Fibroblast of skin of scalp (primary cell): Measurements from ENCODE around the gene ADSS1.
A peak's percentile ranks its signal among the peaks of the same experiment; 100 is the strongest.

Source experiments
- DNase-seq: peaks from one replicate; pipeline ENCODE4 v3.0.0-alpha.2; 2013

ADSS1 gene

DNA sequence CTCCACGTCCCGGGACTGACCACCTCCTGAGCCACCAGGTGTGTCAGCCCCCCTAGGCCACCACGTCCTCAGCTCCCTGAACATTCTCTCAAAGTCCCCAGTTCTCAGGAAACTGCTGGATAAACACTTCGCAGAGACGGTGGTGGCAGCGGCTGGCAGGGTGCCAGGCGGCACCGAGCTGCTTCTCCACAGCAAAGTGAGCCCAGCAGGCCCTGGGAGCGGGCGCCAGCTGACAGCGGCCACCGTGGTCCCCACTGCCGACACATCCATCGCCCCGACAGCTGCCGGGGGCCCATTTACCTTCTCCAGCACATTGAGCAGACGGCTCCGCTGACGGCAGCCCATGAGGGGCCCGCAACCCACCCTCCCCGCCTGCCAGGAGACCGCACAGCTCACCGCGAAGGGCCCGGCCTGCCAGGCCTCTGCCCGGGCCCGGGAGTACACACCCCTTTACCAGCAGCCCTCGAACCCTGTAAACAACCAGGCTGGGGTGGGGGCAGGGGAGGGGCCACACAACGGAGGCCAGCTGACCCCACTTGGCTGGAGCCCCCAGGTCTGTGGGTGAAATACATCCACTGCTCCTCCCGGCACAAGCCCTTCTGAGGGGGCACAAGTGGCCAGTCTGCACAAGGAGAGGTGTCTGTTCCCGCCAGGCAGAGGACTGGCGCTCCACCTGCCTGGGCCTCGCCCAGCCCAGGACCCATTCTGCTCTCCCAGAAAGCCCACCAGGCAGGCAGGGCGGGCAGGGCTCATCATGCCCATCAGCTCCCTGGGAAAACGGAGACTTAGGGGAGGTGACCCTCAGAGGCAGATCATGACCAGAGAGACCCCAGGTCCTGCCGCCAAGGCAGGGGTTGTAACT, 61.0 kb downstream of the ADSS1 start:
- DNase-seq, result no peak

DNA sequence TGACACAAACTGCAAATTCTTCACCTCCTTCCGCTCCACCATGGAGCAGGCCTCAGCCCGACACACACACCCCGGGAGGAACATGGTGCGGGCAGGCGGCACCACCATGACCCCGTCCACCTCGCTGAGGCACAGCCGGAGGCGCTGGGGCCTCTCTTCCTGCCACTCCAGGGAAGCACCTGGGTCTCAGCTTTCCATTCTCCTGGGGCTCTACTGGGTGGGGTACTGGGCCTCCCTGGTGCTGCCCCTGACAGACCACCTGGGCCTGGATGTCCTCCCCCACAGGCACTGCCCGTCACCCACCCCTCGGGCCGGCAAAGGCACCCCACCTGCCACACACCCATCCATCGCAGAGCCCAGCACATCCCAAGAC, 61.7 kb downstream of the ADSS1 start:
- DNase-seq, result no peak

DNA sequence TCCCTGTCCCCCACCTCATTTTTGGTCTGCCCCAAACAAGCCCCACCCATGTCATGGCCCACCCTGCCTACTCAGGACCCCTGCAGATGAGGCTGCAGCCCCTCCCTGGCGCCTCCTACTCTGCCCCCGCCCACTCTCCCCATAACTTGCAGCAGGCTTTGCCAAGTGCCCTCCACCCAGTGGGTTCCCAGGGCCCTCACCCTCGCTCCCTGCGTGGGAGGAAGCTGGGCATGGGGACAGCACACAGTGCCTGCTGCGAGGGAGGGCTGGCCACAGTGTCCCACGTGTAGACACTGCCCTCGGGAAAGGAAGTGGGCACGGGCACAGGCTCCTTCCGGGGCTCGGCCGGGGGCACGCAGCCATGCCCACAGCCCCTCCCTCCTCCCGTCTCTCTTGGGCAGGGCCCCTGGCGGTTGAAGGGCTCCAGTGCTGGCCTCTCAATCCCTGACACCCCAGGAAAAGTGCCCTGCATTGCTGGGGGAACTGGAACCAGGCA, 62.1 kb downstream of the ADSS1 start:
- no peak for DNase-seq

- no peak for DNase-seq
These were observed 63.0 kb downstream of the ADSS1 start for GRCh38 chr14:104786726-104787675.

DNA sequence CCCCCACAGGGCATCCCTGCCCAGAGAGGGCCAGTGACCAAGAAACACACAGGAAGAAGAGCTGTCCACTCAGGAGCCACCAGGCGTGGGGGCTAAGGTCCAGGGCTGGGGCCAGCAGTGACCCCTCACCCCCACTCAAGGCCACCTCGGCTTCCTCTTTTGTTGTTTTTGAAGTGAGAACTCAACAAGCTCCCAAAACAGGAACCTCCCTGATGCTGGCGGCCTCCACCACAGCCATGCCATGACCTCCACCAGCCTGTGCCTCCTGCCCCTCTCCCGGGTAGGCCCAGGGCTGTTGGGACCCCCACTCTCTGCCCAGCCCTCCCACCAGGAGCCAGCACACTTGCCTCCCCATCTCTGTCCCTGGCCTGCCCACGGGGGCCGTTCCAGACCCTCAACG, 63.7 kb downstream of the ADSS1 start:
- no peak for DNase-seq

DNA sequence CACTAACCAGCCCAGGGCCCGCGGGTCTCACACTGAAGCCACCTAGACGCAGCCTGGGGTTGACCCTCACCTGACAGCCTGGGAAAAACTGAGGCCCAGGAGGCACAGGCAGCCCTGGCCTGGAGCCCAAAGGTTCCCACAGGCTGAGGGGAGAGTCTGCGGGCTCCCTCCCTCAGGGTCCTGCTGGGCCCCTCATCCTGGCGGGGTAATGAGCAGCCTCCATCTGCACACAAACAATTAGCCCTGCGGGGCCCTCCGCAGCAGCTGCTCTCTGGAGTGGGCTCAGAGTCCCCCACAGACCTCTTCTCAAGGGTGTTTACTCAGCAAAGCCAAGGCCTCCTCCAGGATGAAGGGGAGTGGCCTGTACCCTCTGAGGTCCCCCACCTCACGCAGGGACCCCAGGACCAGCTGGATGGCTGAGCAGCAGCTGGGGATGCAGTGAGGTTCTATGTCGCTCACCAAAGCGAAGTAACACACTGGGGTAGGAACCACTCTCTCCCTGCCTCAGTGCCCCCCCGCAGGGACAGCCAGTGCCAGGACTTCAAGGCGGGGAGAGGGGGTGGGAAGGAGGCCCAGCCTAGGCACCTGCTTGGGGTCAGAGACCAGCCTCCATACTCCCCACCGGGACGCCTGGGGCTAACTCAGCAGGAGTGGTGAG, 64.3 kb downstream of the ADSS1 start:
- DNase-seq, result no peak

GRCh38 chr14:104788873-104789663, 65.0 kb downstream of the ADSS1 start:
- DNase-seq, result no peak

DNA sequence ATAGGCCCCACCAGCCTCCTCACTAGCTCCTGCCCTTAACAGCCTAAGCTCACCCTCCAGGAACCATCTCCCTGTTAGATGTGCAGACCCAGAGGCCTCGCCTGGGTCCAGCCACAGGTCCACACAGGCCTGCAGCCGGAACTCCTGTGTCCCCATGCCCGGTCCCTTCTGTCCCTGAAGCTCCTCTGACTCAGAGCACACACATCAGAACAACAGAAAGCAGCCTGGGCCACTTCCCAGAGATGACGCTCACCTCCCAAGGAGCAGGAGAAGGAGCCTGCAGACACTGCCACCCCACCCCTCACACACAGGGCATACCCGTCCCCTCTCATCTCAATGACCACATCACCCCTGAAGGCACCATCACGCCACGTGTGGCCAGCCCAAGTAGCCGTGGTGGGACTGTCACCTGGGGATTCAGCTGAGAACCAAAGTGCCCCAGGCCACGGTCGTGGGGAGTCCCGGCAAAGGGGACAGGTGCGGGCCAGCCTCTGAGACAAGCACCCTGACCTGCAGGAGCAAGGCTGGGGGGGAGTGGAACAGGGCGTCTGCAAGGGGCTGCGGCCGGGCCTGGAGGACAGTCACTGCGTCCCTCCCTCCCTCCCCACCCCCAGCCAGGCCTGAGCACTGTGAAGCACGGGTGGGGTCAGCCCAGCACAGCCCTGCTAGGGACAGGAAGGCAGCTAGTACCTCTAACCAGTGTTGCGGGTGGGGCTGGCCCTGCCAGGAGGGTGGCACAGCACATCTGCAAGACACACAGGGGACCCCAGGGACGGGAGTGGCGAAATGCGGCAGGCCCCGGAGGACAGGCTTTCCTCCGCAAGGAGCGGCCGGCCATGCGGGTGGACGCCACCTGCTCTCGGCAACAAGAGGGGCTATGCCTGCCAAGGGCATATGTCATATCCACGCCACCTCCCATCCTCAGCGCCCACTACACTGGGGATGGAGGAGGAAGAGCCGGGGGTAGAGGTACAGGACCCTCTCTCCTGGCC, 66.0 kb downstream of the ADSS1 start:
- DNase-seq, result no peak

DNA sequence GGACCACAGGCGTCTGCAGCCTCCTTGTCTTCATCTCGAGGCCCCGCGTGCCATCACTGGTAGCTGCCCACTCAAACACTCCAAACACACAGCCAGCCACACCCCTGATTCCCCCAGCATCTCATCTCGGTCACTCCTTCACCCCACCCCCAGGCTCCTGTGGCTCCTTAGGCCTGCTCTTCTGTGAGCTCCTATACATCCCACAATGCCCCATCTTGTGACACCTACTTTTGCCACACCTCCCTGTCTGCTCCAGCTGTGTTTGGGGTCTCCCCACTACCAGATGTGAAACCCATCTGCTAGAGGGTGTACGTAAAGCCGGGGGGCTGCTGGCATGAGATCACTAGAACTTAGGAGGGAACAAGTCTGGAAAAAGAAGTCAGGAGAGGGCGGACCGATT, 67.4 kb downstream of the ADSS1 start:
- DNase-seq, result no peak

GRCh38 chr14:104792101-104792884, 68.3 kb downstream of the ADSS1 start:
- DNase-seq, result no peak

DNA sequence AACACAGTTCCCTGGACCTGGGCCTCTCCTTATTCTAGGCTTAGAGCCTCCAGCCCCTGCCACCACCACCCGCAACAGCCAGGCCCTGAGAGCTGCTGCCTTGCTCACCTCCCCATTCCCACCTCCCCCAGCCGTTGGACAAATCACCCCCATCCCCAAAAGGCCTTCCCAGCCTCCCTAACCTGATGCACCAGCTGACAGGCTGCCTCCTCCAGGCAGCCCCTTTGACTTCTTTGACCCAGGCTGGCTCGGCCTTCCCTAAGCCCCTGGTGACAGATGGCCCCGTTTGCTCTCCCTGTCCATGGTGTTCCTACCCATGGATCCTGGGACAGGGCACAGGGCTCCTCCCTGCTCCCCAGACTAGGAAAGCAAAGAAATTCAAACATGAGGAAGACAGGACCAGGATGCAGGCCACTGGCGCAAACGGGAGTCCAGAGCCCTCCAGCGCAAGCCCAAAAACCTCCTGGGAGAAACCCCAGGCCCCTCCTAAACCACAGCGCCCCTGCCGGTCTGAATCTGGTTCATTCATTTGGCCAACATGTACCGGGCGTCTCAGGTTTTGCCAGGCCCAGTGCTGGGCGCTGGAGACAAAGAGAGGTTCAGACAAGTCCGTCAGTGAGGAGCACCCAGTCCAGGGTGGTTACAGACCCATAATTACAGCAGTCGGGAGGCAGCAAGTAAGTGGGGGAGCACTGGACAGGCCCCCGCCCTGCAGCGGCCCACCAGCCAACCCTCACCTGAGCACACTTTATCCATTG, 69.1 kb downstream of the ADSS1 start:
- no peak for DNase-seq

GRCh38 chr14:104793703-104793959, 69.6 kb downstream of the ADSS1 start:
- no peak for DNase-seq

- peak; percentile 77 for DNase-seq
These were observed 70.1 kb downstream of the ADSS1 start for GRCh38 chr14:104794099-104794498.

DNA sequence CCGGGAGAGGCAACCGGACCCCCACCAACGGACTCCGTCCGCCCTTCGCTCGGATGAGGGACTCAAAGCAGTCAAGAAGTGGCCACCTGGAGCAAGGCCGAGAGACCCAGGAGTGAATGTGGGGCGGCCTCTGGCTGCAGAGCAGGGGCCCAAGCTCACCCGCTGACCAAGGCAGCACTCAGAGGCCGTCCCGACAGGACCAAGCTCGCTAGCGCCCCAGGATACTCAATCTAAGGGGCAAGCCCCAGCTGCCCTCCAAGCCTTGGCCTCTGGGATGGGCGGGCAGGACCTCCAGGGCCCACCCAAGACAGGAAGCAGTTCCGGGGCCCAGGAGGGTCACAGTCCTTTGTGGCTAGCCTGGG, 70.6 kb downstream of the ADSS1 start:
- DNase-seq, result no peak

- no peak for DNase-seq
These were observed 71.2 kb downstream of the ADSS1 start, which contains the start of gene AKT1 for GRCh38 chr14:104794993-104795780. TSS of gene AKT1 (minus strand) at chr14:104795748. CDS start at chr14:104792643, 3,105 bp downstream.

- DNase-seq, result peak; percentile 70
These were observed 72.0 kb downstream of the ADSS1 start for GRCh38 chr14:104795781-104796686.

DNA sequence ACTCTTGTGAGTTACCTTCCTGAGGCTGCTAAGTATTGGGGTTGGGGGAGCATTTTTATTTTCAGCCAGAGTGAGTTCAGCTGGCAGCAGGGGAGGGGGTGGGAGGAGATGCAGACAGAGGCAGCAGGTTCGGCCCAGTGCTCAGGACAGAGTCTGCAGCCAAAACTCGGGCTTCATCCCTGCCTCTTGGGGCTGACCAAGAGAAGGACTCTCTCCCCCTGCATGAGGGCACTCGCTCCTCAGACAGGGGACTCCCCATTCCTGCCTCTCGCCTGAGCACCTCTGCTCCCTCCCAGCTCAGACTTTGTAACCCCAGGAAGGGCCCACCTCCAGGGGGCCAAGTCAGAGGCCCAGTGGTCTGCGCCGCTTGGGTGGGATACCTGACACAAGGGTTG, 72.7 kb downstream of the ADSS1 start:
- DNase-seq, result no peak
